WERI-Rb-1 (cell line): ENCODE data around the gene FNDC11.
A peak's percentile ranks its signal among the peaks of the same experiment; 100 is the strongest.

Experiments
- DNase-seq: peaks from one replicate; pipeline ENCODE4 v3.0.0-alpha.2; 2020
- H3K27ac ChIP-seq: fragments of 250-450 bp; sonication (Bioruptor Pico); 2 replicates; pipeline ENCODE4 v1.5.1; 2020; ENCODE audit warnings: mild to moderate bottlenecking, moderate library complexity
- H3K27me3 ChIP-seq: fragments of 250-450 bp; sonication (Bioruptor Pico); 2 replicates; pipeline ENCODE4 v1.5.1; 2021; ENCODE audit warnings: mild to moderate bottlenecking, low read depth, moderate library complexity; ENCODE audit not compliant: insufficient read depth, severe bottlenecking
- H3K36me3 ChIP-seq: fragments of 250-450 bp; sonication (Bioruptor Pico); 2 replicates; pipeline ENCODE4 v1.5.1; 2020; ENCODE audit warnings: mild to moderate bottlenecking, moderate library complexity
- H3K4me3 ChIP-seq: 2 replicates; pipeline ENCODE4 v1.5.1; 2011; ENCODE audit warnings: low read depth, mild to moderate bottlenecking, control low read depth, low read length
- H3K9me3 ChIP-seq: fragments of 250-450 bp; sonication (Bioruptor Pico); 2 replicates; pipeline ENCODE4 v1.5.1; 2021; ENCODE audit warnings: mild to moderate bottlenecking, moderate library complexity; ENCODE audit not compliant: severe bottlenecking
- TF ChIP-seq, protein P1 (sequence below): IDR thresholded peaks from 2 replicates; pipeline ENCODE4 v1.5.1; 2011; ENCODE audit warnings: low read depth, mild to moderate bottlenecking, control low read depth, inconsistent platforms, low read length

FNDC11 gene

DNA sequence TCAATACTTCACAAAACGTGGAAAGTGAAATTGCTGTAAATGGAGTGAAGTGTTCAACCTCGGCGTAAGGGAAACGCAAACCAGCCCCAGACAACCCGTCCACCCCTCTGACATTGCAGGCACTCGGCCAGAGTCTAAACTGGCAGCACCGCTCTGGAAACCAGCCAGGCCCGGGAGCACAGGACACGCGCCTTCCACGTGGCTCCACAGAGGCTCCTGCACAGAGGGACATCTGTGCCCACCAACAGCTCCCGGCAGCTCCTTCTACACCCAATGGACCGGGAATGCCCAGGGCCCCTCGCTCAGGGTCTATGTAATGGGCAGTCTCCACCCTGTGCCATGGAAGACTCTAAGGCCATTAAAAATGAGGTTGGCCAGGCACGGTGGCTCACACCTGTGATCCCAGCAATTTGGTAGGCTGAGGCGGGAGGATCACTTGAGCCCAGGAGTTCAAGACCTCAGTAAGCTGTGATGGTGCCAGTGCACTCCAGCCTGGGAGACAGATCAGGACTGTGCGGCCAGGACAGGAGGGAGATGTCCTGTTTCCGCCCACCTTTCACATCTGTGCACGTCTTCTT, 23.4 kb downstream of the FNDC11 start:
- Histone ChIP-seq H3K27me3 (no peaks in the 10 kb centered on the region), H3K4me3 (no peak overlapping the region), H3K27ac (no peak overlapping the region), H3K9me3 (no peaks in the 10 kb centered on the region), H3K36me3 (no peaks in the 10 kb centered on the region; the same call in 1 of the 2 replicates)
- TF ChIP-seq, protein P1, sequence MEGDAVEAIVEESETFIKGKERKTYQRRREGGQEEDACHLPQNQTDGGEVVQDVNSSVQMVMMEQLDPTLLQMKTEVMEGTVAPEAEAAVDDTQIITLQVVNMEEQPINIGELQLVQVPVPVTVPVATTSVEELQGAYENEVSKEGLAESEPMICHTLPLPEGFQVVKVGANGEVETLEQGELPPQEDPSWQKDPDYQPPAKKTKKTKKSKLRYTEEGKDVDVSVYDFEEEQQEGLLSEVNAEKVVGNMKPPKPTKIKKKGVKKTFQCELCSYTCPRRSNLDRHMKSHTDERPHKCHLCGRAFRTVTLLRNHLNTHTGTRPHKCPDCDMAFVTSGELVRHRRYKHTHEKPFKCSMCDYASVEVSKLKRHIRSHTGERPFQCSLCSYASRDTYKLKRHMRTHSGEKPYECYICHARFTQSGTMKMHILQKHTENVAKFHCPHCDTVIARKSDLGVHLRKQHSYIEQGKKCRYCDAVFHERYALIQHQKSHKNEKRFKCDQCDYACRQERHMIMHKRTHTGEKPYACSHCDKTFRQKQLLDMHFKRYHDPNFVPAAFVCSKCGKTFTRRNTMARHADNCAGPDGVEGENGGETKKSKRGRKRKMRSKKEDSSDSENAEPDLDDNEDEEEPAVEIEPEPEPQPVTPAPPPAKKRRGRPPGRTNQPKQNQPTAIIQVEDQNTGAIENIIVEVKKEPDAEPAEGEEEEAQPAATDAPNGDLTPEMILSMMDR = no peak
- DNase-seq = no peak

DNA sequence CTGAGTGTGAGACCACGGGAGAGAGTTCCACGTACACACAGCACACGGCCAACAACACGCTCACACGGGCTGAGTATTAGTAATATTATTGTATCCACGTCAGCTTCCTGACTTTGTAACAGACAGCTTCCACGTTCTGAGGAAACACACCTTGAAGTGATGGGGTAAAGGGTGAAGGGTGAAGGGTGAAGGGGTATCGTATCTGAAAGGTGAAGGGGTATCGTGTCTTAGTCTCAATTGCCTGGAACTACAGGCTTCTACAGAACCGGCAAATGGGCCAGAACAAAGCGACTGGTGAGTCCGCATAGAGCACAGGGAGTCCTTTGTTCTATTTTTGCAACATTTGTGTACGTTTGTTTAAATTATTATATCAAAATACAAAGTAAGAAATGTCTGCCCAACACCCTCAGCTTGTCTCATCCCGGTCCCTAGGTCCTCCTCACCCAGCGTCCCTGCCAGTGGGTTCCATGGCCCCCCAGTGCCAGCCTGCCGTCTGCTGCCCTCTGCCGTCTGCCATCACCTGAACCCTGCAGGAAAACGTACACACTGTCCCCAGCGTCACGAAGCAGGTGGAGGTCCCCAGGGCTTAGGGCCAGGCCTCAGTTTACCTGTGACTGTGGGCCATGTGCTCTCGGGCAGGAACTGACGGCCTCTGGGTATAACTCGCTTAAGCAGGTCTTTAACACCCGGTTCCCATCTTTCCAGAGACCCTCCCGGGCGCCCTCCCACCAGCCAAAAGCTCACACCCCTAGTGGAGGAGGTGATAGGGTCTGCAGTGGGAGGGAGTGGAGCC, 24.5 kb downstream of the FNDC11 start:
- Histone ChIP-seq H3K27ac (no peak overlapping the region), H3K9me3 (no peaks in the 10 kb centered on the region), H3K27me3 (no peaks in the 10 kb centered on the region), H3K36me3 (no peaks in the 10 kb centered on the region), H3K4me3 (no peak overlapping the region)
- DNase-seq = no peak
- TF ChIP-seq, protein P1 = no peak

DNA sequence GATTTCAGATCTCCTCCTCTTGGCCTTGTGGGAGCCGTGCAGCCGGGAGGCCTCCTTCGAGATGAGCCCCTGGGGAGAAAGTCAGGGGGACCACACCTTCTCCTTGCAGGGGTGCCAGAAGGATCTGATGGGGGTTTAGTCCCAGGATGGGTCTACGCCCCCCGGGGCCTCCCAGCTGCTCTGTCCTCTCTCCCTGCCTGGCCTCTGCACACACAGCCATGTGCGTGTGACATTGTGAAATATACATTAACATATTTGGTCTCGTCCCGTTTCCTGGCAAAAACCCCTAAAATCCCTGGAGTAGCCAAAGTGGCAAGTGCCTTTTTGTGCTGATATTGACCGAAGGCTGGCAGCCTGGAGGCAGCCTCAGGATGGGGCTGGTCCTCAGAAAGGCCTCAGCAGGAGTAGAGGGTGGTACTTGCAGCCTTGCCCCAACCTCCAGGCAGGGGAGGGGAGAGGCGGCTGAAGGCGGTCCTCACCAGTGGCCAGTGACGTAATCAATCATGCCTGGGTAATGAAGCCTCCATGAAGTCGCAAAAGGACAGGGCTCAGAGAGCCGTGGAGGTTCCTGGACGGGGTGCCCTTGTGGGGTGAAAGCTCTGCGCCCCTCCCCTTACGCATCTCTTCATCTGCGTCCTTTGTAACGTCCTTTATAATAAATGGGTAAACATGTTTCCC, 25.2 kb downstream of the FNDC11 start:
- no peaks in the 10 kb centered on the region for H3K9me3 ChIP-seq
- TF ChIP-seq, protein P1 = no peak
- no peak overlapping the region for H3K4me3 ChIP-seq
- no peak for DNase-seq
- no peak overlapping the region for H3K27ac ChIP-seq
- H3K36me3 ChIP-seq = no peaks in the 10 kb centered on the region
- H3K27me3 ChIP-seq = no peaks in the 10 kb centered on the region

DNA sequence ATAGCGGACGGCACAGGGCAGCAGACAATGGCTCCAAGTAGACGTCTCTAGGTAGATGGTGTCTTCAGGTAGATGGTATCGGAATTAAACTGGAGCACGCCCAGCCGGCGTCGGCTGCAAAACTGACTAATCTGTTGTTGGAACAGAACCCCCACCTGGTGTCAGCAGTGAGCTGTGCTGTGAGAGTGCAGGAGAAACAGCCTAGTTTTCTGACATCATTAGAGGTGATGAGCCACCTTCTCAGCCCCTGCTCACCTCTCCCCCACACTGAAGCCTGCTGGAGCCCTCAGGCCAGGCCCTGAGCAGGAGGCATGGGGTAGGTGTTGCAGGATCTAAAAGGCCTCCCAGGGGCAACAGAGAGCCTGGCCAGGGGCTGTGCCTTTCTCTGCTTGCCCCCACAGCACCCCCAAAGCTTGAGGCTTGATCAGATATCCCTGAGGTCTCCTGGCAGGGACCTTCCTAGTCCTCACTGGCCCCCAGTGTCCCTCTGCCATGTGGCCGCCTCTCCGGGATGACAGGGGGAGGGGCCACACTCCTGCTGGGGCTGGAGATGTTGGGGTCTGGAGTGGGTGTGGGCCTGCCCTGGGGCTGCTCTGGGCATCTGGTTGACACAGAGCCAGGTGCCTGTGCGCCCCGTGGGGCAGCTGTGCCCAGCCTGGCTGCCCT, 27.0 kb downstream of the FNDC11 start:
- TF ChIP-seq, protein P1 = peak; percentile 84
- Histone ChIP-seq H3K4me3 (no peak overlapping the region), H3K27ac (no peak overlapping the region), H3K36me3 (no peaks in the 10 kb centered on the region), H3K9me3 (no peaks in the 10 kb centered on the region), H3K27me3 (no peaks in the 10 kb centered on the region)
- DNase-seq = peak; percentile 81

DNA sequence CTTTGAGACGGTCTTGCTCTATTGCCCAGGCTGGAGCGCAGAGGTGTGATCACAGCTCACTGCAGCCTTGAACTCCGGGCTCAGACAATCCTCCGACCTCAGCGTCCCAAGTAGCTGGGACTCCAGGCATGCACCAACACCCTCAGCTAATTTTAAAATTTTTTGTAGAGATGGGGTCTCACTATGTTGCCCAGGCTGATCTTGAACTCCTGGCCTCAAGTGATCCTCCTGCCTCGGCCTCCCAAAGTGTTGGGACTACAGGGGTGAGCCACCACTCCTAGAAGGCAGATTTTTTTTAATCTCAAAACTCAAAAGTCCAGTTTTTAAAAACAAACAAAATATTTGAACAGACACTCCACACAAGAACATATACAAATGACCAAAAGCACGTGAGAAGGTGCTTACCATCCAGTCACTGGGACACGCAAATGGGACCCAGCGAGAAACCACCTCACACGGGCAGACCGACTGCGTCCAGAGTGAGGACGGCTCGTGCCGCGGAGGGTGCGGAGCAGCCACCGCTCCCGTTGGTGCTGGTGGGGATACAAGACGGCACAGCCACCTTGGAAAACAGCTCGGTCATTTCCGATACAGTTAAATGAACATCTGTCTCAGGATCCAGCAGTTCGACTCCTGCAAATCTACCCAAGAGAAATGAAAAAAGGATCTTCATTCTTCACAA, 28.6 kb downstream of the FNDC11 start:
- no peak for DNase-seq
- H3K36me3 ChIP-seq = 0 out of 2 replicates have a peak, but pooled peaks cover 3% of the 10 kb centered on the region
- no peak overlapping the region for H3K27ac ChIP-seq
- H3K9me3 ChIP-seq = no peaks in the 10 kb centered on the region
- TF ChIP-seq, protein P1 = no peak
- no peaks in the 10 kb centered on the region for H3K27me3 ChIP-seq
- H3K4me3 ChIP-seq = no peak overlapping the region
